Ishikawa (cell line): Measurements from ENCODE around the gene DMD.

Experiments
- CEBPB ChIP-seq: IDR thresholded peaks from 2 replicates; pipeline ENCODE4 v1.6.1; 2012
- CREB1 ChIP-seq: IDR thresholded peaks from 2 replicates; pipeline ENCODE4 v1.6.1; 2012; ENCODE audit warnings: low read depth
- EGR1 ChIP-seq: IDR thresholded peaks from 2 replicates; pipeline ENCODE4 v1.6.1; 2012
- EP300 ChIP-seq: IDR thresholded peaks from 2 replicates; pipeline ENCODE4 v1.6.1; 2012; ENCODE audit warnings: borderline replicate concordance
- FOXM1 ChIP-seq: IDR thresholded peaks from 2 replicates; pipeline ENCODE4 v1.6.1; 2012; ENCODE audit warnings: low read depth, borderline replicate concordance
- MAX ChIP-seq: IDR thresholded peaks from 2 replicates; pipeline ENCODE4 v1.6.1; 2012
- NFIC ChIP-seq: IDR thresholded peaks from 2 replicates; pipeline ENCODE4 v1.6.1; 2012
- RAD21 ChIP-seq: IDR thresholded peaks from 2 replicates; pipeline ENCODE4 v1.6.1; 2012; ENCODE audit warnings: low read depth
- REST ChIP-seq: IDR thresholded peaks from 2 replicates; pipeline ENCODE4 v1.6.1; 2012; ENCODE audit warnings: low read depth, mild to moderate bottlenecking
- TAF1 ChIP-seq: IDR thresholded peaks from 2 replicates; pipeline ENCODE4 v1.6.1; 2012; ENCODE audit warnings: low read depth, mild to moderate bottlenecking
- TCF12 ChIP-seq: IDR thresholded peaks from 2 replicates; pipeline ENCODE4 v1.6.1; 2012; ENCODE audit warnings: low read depth
- TEAD4 ChIP-seq: IDR thresholded peaks from 2 replicates; pipeline ENCODE4 v1.6.1; 2012
- YY1 ChIP-seq: IDR thresholded peaks from 2 replicates; pipeline ENCODE4 v1.6.1; 2012; ENCODE audit warnings: low read depth
- ZBTB7A ChIP-seq: IDR thresholded peaks from 2 replicates; pipeline ENCODE4 v1.6.1; 2012; ENCODE audit warnings: low read depth
- TF ChIP-seq, protein P1 (sequence below): IDR thresholded peaks from 2 replicates; pipeline ENCODE4 v1.6.1; 2012

Gene DMD

GRCh38 chrX:31185884-31186283, 2025.5 kb downstream of the DMD start:
- TF ChIP-seq CREB1 (no peak), MAX (no peak), TAF1 (no peak), EGR1 (no peak), TEAD4 (no peak), CEBPB (no peak)
- TF ChIP-seq, protein P1, sequence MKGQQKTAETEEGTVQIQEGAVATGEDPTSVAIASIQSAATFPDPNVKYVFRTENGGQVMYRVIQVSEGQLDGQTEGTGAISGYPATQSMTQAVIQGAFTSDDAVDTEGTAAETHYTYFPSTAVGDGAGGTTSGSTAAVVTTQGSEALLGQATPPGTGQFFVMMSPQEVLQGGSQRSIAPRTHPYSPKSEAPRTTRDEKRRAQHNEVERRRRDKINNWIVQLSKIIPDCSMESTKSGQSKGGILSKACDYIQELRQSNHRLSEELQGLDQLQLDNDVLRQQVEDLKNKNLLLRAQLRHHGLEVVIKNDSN = no peak

- TF ChIP-seq NFIC (no peak), YY1 (no peak), MAX (no peak), REST (no peak), ZBTB7A (no peak), CEBPB (no peak)
- TF ChIP-seq, protein P1 = no peak
Measured at GRCh38 chrX:31181377-31182000, 2029.9 kb downstream of the DMD start.

DNA sequence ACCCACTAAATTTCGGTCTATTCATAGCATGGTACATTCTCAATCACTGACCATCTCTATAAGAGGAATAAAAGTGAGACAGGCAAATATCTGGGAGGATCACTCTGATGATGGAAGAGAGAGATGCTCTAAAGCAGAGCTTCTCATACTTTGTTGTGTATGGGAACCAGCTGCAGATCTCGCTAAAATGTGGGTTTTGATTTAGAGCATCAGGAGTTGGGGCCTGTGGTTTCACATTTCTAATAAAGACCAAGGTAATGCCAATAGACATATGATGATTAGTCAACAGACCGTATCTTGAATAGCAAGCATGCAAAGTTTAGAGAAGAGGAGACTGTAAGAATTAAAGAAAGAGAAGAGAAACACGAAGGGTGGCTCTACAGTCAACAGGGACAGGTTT, 2032.1 kb downstream of the DMD start:
- TF ChIP-seq REST (no peak), EP300 (no peak), MAX (no peak), TAF1 (no peak), TCF12 (no peak), NFIC (no peak), CEBPB (no peak), FOXM1 (no peak), EGR1 (no peak)
- TF ChIP-seq, protein P1 = no peak

DNA sequence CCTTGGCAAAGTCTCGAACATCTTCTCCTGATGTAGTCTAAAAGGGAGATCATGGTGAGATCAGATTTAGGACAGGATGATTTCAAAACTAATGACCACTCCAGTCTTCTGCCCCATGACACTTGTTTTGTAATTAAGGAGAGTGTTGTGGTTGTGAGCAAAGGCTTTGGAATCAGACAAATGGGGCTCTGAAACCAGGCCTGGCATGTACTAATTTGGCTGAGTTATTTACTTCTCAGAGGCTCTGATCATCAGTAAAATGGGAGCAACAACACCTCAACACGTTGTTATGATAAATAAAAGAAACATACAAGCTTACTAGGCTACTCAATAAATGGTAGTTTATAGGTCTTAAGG, 2032.6 kb downstream of the DMD start:
- TF ChIP-seq RAD21 (no peak), CEBPB (no peak), ZBTB7A (no peak), MAX (no peak), REST (no peak), NFIC (no peak), TCF12 (no peak)
- TF ChIP-seq, protein P1 = no peak
